GM10266 (cell line): ENCODE measurements around the gene RNASEH1.
A peak's percentile ranks its signal among the peaks of the same experiment; 100 is the strongest.
"Not testable (repeated sequence)": the region's sequence is repeated elsewhere in the genome, so short reads cannot be mapped to it uniquely, and the experiment has no call there.

ENCODE experiments used
- DNase-seq: peaks from one replicate; pipeline ENCODE4 v3.0.0; 2012; ENCODE audit errors: extremely low spot score
- CTCF ChIP-seq: IDR thresholded peaks from 2 replicates; pipeline ENCODE4 v1.5.1; 2012; ENCODE audit warnings: mild to moderate bottlenecking, low read depth; ENCODE audit not compliant: control insufficient read depth, insufficient read depth; ENCODE audit errors: missing control alignments

RNASEH1 gene

DNA sequence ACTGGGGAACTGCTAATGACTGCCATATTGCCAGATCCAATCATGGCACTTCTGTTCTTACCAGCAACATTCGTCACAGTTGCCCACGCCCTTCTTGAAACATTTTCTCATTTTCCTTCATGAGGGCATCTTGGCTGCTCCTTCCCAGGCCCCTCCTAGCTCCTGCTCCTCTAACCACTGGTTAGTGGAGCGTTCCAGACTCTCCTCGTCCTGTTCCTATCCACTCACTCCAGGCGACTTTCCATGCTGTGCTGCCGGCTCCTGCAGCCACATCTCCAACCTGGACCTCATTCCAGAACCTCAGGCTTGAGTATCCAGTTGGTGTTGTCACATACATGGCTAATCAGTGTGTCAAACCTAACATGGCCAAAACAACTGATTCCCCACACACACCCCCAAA, 37.5 kb downstream of the RNASEH1 start:
- no peak for TF ChIP-seq CTCF
- DNase-seq: no peak

DNA sequence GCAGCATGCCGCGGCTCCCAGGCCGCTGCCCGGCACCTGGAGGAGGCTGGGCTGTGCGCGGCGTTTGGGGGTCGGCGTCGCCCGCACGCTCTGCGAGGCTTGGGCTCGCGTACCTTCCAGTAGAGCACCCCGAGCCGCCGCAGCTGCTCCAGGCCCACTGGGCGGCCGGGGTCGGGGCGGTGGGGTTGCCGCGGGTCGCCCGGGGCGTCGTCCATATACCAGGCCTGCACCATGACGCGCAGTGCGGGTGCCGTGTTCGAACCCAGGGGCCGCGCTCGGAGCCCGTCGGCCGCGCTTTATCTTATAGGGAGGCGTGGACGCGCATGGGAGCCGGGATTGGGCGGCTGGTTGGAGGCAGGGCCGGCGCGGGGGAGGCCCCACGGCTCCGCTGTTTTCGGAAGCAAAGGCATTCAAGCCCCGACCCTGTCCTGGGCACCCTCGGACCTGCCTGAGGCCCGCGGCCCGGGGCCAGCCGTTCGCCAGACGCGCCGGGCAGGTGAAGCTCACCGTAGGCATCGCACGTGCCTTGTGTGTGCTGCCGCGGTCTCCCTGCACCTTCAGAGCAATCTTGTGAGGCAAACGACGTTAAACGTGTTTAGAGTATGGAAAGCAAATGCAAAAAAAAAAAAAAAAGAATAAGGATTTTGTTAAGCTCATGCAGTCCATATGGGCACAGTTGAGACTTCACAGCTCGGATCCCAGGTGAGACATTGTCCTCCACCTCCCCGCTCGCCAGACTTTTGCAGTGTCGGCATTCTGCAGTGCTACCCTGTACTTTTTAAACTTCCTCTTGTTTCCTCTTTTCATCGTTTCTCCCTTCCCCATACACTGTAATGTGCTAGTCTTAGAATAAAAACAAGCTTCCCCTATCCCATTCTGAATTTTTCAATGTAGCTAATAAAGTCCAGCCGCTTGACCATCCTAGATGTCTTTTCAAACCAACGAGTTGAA, 38.6 kb downstream of the RNASEH1 start, which contains the start of gene ADI1:
ADI1 (minus strand) TSS at position 277 of the 951 bp plus-strand sequence; CDS start at position 233, 44 bp downstream.
- no peak for TF ChIP-seq CTCF
- peak; percentile 87 for DNase-seq

DNA sequence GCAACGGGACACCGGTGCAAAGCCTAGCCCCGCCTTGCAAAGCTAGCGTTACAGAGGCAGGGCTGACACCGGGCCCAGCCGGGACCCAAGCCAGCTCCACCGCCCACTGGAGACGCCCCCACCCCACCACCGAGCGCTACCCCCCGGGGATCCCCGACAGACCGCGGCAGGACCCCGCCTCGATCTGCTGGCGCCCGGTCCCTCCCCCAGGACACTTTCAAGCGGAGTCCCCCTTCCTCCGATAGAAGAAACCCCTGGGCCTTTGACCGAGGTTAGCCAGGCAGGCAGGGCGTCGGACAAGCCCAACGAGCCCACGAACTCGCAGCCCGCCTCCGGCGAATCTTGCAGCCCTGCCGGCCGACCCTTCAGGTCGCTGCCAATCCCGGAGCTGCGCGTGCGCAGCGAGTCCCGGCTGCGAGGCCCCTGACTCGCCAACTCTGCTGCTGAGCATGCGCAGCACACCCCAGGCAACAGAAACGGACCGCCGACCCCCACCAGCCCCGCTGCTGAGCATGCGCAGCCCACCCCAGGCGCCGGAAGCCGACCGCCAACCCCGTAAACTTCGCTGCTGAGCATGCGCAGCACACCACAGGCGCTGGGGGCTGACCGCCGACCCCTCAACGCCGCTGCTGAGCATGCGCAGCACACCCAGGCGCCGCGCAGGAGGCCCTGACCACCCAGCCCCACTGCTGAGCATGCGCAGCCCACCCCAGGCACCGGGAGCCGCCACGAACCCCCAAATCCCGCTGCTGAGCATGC, 39.5 kb downstream of the RNASEH1 start:
- no peak for TF ChIP-seq CTCF
- peak; percentile 100 for DNase-seq

DNA sequence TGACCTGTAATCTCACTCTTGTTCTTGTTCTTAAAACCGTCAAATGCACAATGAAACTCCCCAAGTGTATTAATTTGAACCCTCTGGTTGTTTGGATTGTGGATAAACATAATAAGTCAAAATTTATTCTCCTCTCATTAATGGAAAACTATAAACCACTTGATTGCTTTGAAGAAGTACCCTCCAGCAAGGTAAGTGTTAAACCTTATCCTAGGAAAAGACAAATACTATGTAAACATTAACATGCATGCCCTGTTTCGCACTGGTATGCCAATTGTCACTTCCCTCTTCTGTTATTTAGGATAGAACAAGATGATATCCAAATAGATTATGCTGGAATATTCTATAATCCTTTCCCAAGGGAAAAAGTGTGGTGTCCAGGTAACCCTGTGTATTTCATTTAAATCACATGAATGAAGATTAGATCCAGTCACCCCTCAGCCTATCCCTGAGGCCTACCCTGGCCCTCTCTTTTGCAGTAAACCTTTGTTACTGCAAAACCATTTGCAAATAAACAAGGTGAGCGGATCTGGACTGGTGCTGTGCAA, 40.1 kb downstream of the RNASEH1 start:
- no peak for TF ChIP-seq CTCF
- no peak for DNase-seq

GRCh38 chr2:3516831-3517230, 41.3 kb downstream of the RNASEH1 start:
- no peak for TF ChIP-seq CTCF
- DNase-seq: no peak

GRCh38 chr2:3515438-3515837, 42.7 kb downstream of the RNASEH1 start:
- DNase-seq: not testable (repeated sequence)

DNA sequence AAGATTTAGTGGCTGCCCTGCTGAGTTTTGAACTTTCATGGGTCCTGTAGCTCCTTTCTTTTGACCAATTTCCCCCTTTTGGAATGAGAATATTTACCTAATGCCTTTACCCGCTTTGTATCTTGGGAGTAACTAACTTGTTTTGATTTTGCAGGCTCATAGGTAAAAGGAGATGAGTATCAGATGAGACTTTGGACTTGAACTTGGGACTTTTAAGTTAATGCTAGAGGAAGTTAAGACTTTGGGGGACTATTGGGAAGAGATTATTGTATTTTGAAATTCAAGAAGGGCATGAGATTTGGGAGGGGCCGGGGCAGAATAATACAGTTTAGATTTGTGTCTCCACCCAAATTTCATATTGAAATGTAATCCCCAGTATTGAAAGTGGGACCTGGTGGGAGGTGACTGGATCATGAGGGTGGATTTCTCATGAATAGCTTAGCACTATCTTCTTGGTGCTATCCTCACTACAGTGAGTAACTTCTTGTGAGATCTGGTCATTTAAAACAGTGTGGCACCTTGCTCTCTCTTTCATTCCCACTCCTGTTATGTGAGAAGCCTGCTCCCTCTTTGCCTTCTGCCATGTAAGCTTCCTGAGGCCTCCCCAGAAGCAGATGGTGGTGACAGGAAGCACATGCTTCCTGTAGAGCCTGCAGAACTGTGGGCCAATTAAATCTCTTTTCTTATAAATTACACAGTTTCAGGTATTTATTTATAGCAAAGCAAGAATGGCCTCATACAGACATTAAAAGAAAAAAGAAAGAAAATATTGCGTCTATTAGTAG, 44.9 kb downstream of the RNASEH1 start:
- DNase-seq: no peak
- no peak for TF ChIP-seq CTCF
